ENCODE results near the gene ZNF407. TPM values are rescaled to one million over a fixed set of nuclear protein-coding genes. Genes with fewer than 3 reads are reported as not detected.

Gene ZNF407
- total RNA-seq, 1 donor from 2014 or later = 8.7 TPM

DNA sequence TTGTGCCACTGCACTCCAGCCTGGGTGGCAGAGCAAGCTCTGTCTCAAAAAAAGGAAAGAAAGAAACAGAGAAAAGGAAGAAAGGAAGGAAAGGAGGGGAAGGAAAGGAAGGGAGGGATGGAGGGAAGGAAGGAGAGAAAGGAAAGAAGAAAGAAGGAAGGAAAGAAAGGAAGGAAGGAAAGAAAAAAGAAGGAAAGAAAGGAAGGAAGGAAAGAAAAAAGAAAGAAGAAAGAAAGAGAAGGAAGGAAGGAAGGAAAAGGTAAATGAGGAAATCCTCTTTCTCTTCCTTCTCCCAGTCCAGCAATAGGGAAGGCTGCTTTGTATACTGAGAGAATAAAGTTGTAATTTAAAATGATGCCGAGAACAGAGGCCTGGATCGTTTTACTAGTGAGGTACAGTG is 22.8 kb upstream of the ZNF407 start:
- no peaks in the 10 kb centered on the region for H3K27me3 ChIP-seq
- H3K4me3 ChIP-seq = no peak overlapping the region
- no peak overlapping the region for H3K27ac ChIP-seq
- no peaks in the 10 kb centered on the region for H3K9me3 ChIP-seq
- intact Hi-C loops (cut with DNase I) = no loop called here
- H3K4me1 ChIP-seq = no peaks in the 10 kb centered on the region
- TF ChIP-seq, protein P1, sequence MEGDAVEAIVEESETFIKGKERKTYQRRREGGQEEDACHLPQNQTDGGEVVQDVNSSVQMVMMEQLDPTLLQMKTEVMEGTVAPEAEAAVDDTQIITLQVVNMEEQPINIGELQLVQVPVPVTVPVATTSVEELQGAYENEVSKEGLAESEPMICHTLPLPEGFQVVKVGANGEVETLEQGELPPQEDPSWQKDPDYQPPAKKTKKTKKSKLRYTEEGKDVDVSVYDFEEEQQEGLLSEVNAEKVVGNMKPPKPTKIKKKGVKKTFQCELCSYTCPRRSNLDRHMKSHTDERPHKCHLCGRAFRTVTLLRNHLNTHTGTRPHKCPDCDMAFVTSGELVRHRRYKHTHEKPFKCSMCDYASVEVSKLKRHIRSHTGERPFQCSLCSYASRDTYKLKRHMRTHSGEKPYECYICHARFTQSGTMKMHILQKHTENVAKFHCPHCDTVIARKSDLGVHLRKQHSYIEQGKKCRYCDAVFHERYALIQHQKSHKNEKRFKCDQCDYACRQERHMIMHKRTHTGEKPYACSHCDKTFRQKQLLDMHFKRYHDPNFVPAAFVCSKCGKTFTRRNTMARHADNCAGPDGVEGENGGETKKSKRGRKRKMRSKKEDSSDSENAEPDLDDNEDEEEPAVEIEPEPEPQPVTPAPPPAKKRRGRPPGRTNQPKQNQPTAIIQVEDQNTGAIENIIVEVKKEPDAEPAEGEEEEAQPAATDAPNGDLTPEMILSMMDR (IDR thresholded peaks at IDR 0.05) = no peak
- DNase-seq (ENCODE audit: low spot score in 2 of 2) = no peak
- no peaks in the 10 kb centered on the region for H3K36me3 ChIP-seq

DNA sequence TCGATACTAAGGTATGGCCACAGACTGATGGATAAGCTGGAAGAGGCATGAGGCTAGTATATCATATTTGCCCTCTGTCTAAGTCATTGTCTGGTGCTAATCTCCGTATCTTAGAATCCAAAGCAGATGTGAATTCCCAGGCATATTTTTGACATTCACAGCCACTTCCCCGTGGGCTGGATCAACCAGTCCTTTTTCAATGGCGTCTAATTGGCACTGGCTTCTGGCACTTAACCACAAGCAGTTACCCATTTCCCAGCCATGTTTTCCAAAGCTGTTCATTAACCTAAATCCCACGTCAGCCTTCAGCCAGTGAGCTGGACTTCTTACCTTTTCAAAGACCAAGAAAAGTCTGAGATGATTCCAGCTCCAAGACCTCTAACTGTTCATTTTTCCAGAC is 20.7 kb upstream of the ZNF407 start:
- Histone ChIP-seq H3K4me3 (no peak overlapping the region), H3K27me3 (no peaks in the 10 kb centered on the region), H3K36me3 (no peaks in the 10 kb centered on the region), H3K27ac (no peak overlapping the region), H3K4me1 (no peaks in the 10 kb centered on the region), H3K9me3 (no peaks in the 10 kb centered on the region)
- intact Hi-C loops (cut with DNase I) = no loop called here
- no peak for DNase-seq (ENCODE audit: low spot score in 2 of 2)
- TF ChIP-seq, protein P1 (IDR thresholded peaks at IDR 0.05) = no peak

DNA sequence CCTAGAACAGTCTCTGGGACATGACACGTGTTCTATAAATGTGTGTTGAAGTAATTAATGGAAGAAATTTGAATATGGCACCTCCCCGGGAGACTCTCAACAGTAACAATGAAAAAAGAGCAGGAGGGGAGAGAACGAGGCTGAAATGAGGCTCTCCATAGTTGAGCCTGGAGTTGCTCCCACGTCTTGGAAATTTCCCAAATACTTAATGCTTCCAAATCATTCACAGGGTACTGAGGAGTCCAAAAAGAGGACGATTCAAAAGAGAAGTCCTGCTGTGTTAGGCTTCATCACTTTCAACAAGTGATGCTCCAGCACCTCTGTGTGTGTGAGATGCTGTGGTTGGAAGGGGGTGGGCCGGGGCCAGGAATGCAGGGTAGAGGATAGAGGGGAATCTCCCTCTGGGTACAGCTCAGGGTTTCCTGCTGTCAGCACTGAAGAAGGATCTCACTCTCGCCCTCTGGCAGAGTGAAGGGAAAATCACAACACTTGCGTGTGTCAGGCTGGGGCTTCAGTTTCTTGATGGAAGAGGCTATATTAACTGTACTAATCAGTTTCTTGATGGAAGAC is 18.1 kb upstream of the ZNF407 start:
- TF ChIP-seq, protein P1 (IDR thresholded peaks at IDR 0.05) = no peak
- no peak for DNase-seq (ENCODE audit: low spot score in 2 of 2)
- Histone ChIP-seq H3K4me1 (no peaks in the 10 kb centered on the region), H3K4me3 (no peak overlapping the region), H3K27ac (no peak overlapping the region), H3K36me3 (no peaks in the 10 kb centered on the region), H3K9me3 (no peaks in the 10 kb centered on the region), H3K27me3 (no peaks in the 10 kb centered on the region)
- intact Hi-C loops (cut with DNase I) = no loop called here

DNA sequence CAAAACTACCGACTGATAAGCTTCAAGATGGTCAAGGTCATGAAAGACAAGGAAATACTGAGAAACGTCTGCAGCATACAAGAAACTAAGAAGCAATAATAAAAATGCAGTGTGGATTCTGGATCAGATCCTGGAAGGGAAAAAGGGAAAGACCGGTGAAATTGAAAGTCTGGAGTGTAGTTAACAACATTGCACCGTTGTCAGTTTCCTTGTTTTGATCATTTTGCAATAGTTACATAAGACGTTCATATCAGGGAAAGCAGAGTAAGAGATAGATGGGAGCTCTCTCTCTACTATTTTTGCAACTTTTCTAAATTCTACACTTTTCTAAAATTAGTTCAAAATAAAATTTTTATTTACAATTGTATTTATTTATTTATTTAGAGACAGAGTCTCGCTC is 15.0 kb upstream of the ZNF407 start:
- no peaks in the 10 kb centered on the region for H3K27me3 ChIP-seq
- no peak for DNase-seq (ENCODE audit: low spot score in 2 of 2)
- no peak overlapping the region for H3K27ac ChIP-seq
- TF ChIP-seq, protein P1 (IDR thresholded peaks at IDR 0.05) = no peak
- H3K4me3 ChIP-seq = no peak overlapping the region
- H3K9me3 ChIP-seq = no peaks in the 10 kb centered on the region
- no peaks in the 10 kb centered on the region for H3K36me3 ChIP-seq
- intact Hi-C loops (cut with DNase I) = no loop called here
- no peaks in the 10 kb centered on the region for H3K4me1 ChIP-seq

DNA sequence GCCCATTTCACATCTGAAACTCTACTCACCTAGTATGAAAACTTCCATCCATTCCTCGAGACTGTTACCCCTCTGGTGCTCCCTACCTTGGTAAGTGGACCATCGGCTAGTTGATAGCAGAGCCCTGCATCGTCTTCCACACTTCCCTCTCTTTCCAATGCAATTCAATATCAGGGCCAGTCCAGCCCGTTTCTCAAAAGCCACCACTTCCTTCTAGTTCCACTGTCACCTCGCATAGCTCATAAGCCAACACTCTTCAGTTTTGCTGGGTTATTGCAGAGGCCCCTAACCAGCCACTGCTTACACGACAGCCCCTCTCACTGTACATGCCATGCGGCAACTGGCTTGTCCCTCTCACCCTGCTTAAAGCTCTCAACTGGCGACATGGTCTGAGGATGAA is 10.2 kb upstream of the ZNF407 start:
- DNase-seq (ENCODE audit: low spot score in 2 of 2) = no peak
- Histone ChIP-seq H3K36me3 (no peaks in the 10 kb centered on the region), H3K4me1 (no peaks in the 10 kb centered on the region), H3K27ac (no peak overlapping the region), H3K4me3 (no peak overlapping the region), H3K9me3 (peaks cover 0 to 20% of the 10 kb centered on the region in 2 donors), H3K27me3 (no peaks in the 10 kb centered on the region)
- TF ChIP-seq, protein P1 (IDR thresholded peaks at IDR 0.05) = no peak
- intact Hi-C loops (cut with DNase I) = no loop called here

DNA sequence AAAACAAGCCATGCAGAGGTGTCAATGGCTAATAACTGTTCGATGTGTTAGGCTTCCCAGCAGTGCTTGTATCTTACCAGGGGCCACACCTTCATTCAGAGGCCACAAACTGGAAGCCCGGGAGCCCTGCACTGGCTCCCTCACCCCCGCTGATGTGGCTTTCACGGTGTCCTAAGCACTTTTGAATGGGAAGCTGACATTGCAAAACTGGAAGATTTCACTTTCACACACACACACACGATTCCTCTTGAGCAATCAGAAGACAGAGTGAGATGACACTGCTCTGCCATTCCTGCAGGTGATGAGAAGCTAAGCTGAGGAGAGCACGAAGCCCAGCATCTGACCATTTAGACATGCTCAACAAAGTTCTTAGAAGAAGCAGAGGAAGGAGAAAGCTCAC is 8.6 kb upstream of the ZNF407 start:
- TF ChIP-seq, protein P1 (IDR thresholded peaks at IDR 0.05) = no peak
- Histone ChIP-seq H3K9me3 (peaks cover 0 to 33% of the 10 kb centered on the region in 2 donors), H3K27me3 (no peaks in the 10 kb centered on the region), H3K27ac (no peak overlapping the region), H3K36me3 (peaks cover 8 to 13% of the 10 kb centered on the region in 2 donors), H3K4me1 (no peaks in the 10 kb centered on the region), H3K4me3 (no peak overlapping the region)
- intact Hi-C loops (cut with DNase I) = no loop called here
- DNase-seq (ENCODE audit: low spot score in 2 of 2) = no peak

Measured in ascending aorta (tissue), 2 donors.